ENCODE data around the gene CEP78. TPM values are rescaled to one million over a fixed set of nuclear protein-coding genes. Genes with fewer than 3 reads are reported as not detected.

CEP78 gene
- total RNA-seq, 1 experiment from 2014 or later, result 28.0 TPM

- DNase-seq (ENCODE audit: low read depth), result no peak
Measured at GRCh38 chr9:78307360-78307759, 71.5 kb downstream of the CEP78 start.

DNA sequence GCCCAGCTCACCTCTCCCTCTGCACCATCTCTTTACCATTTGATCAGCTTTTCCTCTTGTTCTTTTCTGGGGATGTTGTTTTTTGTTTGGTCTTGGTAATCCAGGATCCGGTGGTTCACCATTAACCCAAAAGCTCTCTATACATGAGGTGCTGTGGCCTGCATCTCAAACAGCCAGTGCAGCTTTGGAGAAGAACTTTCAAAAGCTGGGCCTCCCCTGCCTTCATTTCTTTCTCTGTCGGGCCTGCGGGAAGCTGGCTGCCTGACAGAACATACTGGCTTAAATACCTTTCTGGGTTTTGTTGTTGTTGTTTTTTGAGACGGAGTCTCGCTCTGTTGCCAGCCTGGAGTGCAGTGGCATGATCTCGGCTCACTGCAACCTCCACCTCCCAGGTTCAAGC, 73.2 kb downstream of the CEP78 start:
- no peak for DNase-seq (ENCODE audit: low read depth)

GRCh38 chr9:78311075-78311474, 75.2 kb downstream of the CEP78 start:
- DNase-seq (ENCODE audit: low read depth), result no peak

- no peak for DNase-seq (ENCODE audit: low read depth)
Measured at GRCh38 chr9:78311886-78312524, 76.1 kb downstream of the CEP78 start.

DNA sequence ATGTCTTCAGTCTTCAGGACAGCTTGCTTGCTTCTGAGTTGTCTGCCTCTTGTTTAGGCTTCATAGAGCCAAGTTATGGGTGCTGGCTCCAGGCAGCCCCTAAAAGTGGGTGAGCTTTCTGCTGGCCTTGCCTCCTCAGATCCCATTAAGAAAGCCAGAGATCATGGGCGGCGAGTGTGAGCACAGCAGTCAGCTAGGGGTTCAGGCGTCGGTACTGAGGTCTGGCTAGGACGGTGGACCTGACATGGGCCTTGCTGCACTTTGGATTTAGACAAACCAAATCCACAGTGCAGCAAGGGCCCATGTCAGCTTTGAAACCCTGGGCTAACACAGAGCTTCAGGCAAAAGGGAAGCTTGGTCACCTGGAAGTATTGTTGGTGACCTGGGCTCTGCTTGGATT, 78.7 kb downstream of the CEP78 start:
- no peak for DNase-seq (ENCODE audit: low read depth)

- DNase-seq (ENCODE audit: low read depth), result peak; percentile 28
Measured at GRCh38 chr9:78314953-78315870, 79.3 kb downstream of the CEP78 start.

DNA sequence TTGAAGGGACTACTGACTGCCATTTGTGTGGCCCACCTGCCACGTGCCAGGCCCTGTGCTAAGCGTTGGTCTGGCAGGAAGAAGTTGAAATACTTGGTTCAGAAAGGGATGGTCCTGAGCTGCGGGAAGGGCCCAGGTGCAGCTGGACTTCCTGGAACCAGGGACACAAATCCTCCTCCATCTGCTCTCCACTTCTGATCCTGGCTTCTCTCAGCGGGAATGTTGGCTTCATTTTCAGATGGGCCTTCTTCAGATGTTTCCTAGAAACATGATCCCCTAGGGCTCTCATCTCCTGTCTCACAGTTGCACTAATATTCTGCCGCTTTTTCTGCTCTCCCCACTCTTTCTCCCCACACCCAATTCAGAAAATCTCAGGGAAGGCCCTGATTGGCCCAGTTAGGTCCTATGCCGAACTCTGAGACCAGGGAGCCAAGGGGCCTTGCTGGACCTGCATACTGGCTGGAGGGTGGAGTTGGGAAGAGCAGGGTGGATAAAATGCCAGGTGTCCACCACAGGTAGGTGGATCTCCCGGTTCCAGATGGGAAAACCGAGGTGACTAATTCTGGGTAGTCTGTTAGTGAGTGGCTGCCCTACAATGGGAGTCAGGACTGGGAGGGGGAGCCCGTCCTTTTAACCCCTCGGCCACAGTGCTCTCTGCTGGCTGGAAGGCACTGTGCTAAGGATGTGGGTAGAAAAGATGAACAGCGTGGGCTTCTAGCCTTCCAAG, 80.5 kb downstream of the CEP78 start:
- no peak for DNase-seq (ENCODE audit: low read depth)

DNA sequence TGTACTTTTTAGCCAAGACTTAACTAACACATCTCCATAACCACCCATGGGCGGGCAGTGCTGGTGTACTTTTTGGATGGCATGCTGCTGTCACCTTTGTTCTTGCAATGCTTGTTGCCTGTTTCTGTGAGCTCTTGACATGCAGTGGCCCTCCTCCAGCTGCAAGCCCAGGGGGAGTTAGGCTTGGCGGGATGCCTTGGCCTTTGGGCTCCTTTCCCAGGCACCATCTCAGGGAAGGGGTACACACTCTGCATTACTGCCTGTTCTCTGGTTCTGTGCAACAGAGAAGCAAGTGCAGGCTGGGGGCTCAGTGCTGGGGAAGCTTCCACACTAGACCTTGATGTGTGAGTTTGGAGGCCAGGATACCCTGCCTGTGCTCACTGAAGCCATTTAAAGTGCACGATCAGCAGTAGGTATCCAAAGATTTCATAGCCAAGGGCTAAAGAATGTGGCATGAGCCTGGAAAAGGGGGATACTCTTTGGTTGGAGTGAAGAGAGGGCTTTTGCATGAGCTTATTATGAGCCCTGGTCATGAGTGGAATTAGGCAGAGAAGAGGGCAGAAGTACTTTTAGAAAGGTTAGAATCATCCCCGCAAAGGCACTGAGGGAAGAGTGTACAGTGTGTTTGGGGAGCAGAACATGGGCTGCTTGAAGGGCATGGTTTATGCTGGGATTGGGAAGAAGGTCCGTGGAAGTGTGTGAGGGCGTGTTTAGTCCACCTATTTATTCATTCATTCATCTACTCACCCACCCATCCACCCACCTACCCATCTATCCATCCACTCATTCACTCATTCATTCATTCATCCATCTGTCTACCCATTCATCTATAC, 83.5 kb downstream of the CEP78 start:
- no peak for DNase-seq (ENCODE audit: low read depth)

DNA sequence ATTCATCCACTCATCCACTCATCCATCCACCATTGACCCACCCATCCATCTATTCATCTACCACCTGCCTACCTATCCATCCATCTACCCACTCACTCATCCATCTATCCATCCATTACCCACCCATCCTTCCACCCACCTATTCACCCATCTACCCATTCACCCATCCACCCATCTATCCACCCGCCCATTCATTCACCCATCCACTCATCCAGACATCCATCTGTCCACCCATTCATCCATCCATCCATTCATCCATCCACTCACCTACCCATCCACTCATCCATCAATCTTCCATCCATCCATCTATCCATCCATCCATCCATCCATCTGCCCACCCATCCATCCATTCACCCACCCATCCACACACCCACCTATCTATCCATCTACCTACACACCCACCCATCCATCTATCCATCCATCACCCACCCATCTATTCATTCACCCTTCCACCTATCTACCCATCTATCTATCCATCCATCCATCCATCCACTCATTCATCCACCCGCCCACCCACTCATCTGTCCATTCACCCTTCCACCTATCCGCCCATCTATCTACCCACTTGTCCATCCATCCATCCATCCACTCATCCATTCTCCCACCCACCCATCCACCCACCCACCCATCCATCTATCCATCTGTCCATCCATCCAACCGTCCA, 84.3 kb downstream of the CEP78 start:
- no peak for DNase-seq (ENCODE audit: low read depth)

GRCh38 chr9:78320875-78321496, 85.1 kb downstream of the CEP78 start:
- no peak for DNase-seq (ENCODE audit: low read depth)

- no peak for DNase-seq (ENCODE audit: low read depth)
Measured at GRCh38 chr9:78321505-78321904, 85.6 kb downstream of the CEP78 start.

DNA sequence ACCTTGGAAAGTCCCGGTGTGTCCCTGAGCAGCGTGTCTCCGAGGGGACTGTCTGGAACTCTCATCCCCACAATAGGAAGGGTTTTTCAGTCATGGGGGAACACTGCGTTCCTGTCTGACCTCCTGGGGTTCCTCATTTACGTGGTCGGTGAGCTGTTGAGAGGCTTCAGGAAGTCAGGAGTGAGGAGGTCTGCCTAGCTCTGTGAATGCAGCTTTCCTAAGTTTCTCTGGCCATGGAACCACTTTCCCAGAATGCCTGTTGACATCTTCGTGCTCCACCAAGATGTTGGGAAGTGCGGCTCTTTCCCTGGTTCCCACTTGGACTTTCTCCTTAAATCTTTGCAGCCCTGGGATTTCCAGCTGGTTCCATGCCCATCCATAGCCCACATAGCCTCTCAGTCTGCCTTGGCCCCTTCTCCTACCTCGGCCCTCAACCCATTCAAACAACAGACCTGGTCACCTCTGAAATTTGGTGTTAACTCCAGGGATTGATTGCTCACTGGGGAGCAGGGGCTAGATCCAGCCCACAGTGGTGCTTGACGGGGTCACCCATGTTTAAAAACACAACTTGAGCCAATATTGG, 88.3 kb downstream of the CEP78 start:
- DNase-seq (ENCODE audit: low read depth), result no peak

- DNase-seq (ENCODE audit: low read depth), result no peak
Measured at GRCh38 chr9:78324682-78325081, 88.8 kb downstream of the CEP78 start.

DNA sequence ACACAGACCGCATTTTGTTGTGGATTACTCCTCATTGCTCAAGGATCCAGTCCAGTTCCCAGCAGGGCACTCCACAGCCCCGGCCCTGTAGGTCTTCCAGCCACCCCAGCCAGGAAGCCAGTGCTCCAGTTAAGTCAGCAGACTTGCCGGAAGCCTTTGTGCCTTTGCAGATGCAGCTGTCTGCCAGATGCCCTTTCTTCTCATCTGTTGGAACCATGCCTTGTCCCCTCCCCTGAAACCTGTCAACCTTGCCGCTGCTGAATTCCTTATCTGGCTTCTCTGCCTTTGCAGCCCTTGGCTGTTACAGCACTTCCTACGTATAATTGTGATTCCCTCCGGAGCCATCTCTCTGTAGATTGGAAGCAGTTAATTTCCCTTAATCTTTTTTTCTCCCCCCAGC, 89.5 kb downstream of the CEP78 start:
- DNase-seq (ENCODE audit: low read depth), result peak; percentile 30

DNA sequence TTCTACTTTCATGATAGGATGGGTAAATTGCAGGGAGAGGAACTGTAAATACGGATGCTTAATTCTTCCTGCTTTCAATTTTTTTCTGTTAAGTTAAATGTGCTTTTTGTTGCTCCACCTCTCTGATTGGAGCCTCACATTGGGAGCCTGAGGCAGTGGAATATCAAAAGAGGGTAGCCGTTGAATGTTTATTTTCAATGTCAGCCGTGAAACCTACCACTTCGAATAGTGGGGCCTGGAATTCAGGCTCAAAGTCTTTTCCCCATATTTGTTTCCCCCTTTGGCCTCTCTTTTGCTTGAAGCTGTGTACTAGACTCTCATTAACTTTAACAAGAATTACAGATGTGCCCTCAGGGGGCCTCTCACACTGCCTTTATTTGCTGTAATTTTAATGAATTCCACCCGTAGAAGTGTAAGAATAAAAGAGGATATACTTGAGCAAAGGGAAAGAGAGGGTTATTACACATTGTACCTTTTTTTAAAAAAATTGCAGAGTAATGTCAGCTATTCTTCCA, 90.0 kb downstream of the CEP78 start:
- DNase-seq (ENCODE audit: low read depth), result no peak

- DNase-seq (ENCODE audit: low read depth), result no peak
Measured at GRCh38 chr9:78326564-78326963, 90.7 kb downstream of the CEP78 start.
